Islet of Langerhans (tissue), 1 donor: ENCODE results near the gene PMEPA1.

Experiments
- FAIRE-seq: peaks from one replicate; lab custom pipeline; 2011; peaks lifted over from hg19 to GRCh38; lab: Jason Lieb, UNC

PMEPA1 gene

DNA sequence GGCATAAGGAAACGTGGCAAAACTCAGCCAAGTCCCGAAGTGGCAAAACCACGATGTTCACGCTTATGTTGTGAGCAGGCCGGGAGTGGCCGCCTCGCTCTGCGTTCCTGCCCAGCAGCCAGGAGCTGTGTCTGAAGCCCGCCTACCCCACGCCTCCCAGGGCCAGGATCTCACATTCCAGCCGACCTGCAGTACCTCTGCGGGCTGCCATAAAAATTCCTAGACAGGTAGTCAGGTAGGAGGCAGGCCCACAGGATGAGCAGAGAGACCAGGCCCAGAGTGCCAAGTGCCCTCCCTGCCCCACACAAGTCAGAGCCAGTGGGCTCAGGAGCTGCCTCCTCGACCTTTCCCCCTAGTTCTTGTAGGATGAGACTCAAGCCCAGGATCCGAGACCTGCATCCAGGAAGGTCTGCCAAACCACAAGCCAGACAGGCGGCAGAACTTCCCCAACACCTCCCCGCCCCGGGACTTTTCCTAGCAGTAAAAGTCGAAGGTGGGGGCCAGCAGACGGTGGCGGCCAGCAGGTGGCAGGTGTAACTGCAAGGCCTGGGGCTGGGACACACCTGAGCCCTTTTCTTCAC, 16.7 kb downstream of the PMEPA1 start:
- no peak for FAIRE-seq

DNA sequence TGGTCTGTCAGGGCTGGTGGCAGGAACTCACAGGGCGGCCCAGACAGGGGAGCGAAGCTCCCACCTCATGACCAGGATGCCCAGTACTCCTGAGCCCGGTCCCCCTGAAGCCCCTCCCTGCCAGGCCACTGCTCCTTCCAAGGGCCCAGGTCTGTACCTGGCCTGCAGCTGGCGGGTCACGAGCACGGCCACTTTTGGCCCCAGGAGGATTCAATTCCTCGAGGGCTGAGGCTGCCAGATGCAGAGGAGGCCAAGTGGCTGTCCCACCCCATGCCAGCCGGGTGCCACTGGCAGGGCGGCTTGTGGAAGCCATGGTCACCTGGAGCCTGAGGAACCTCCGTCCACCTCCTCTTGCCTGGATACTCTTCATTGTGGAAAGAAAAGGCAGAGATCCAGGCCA, 17.4 kb downstream of the PMEPA1 start:
- FAIRE-seq = no peak

DNA sequence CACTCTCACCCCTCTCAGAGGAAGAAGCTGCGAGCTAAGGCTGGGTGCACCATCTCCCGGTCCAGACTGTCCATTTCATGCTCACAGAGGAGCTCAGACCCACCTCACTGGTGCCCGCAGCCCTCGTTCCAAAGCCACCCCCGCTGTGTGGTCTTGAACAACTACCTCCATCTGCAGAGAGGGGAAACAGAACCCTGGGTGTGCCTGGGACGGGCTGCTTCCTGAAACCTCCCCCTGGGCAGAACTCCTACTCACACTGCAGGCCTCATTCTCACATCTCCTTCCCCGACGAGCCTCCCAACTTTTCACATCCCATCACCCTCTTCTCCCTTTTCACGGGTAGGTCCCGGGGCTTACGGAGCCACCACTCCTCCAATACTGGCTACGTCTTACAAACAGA, 18.1 kb downstream of the PMEPA1 start:
- no peak for FAIRE-seq

DNA sequence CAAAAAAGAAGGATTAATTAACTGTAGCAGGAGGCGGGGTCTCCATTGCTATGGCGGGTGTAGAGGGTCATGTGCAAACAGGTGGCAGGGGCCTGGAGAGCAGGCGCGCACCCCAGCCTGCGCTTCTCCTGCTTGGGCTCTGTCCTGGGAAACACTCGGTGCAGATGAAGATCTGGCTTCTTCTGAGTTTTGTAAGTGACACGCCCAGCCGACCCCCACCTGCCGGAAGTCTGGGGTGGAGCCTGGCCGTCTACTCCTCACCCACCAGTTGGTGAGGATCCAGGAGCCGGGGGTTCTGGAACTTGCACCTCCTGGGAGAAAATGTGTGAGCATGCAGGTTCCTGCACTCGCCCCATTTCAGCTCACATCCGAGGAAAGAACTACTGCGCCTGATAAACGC, 19.3 kb downstream of the PMEPA1 start:
- no peak for FAIRE-seq

DNA sequence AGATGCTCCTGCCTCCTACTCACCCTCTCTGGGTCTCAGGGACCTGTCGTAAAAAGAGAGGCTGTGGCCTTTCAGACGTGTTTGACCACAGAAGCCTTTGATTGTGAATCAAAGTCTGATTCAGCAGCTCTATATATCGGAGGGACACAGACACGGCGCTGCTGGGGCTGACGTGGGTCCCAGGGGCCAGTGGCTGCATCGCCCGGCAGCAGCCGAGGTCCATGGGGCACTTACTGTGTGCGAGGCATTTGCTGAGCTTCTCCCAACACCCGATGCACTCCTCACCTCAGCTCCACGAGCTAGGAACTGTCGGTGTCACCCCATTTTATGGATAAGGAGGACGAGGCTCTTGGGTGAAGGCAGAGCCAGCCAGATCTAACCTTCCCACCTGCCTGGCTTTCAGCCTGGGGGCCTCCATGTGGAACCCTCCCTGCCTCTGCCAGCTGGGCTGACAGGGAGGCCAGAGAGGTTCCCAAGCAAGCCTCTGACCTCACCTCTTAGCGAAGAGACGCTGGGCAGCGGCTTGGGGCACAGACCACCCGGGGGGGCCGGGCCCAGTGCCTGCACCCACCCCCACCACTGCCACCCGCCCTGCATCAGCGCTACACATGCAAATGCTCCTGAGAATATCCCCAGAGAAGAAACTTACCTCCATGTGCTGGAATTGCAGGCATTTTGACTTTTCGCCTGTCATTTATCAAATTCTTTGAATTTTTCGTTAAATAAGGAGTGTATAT, 19.9 kb downstream of the PMEPA1 start:
- no peak for FAIRE-seq

DNA sequence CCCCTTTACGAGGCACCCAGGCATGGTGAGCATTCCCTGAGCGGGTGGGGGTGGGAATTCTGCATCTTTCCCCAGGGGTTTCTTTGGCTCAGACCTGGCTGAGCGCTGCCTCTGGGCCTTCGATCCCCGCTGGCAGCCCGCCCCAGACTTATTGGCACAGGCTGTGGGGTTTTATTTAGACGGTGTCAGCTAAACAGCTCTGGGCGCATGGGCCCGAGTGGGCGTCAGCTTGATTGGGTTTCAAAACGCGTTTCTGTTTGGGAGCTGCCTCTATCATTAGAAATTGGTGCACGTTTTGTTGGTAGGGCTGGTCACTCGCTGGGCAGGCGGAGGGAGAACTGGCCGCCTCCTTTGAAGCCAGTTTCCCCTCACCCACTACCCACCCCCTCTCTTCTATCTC, 21.0 kb downstream of the PMEPA1 start:
- FAIRE-seq = no peak

DNA sequence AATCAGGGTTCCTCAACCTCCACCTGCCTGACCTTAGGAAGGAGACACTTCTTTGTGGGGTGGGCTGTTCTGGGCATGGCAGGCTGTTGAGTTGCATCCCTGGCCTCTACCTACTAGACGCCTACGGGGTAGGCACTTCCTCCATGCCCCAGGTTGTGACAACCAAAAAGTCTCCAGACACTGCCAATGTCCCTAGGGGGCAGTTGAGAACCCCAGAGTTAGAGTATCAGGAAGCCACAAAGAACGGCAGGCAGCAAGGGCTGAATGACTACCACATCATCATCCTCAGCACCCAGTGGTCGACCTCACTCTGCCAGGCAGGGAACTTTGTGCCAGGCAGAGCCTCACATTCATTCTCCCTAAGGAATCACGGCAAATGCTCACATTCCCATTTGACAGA, 21.5 kb downstream of the PMEPA1 start:
- FAIRE-seq = no peak

DNA sequence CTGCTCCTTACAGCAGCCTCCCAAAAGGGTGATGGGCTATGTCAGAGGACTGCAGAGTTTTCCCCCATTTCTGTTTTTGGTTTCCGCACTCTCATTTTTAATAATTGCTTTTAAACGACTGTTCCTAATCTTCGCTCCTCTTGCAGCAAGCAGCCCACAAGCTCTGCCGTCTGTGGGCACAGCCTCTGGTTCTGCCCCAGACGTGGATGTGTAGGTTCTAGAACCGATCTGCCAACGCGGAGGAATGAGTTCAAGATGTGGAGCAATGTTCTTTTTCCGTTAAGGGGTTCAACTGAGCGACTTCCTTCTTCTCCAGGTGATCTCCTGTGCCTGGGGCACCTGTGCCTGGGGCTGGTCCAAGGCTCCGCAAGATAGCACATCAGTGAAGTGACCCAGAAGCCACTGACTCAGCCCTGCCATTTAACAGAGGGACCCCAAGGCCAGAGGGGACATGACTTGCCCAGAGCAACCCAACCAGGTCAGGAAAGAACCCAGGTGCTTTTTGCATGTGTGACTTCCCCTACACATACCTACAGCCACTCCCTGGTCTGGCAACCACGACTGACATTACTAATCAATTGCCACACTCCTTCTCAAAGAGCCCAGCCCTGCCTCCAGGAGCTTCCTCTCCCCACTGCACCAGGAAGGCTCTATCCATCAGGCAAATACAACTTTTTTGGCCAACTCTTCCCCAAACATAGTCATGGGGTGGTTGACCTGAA, 22.7 kb downstream of the PMEPA1 start:
- FAIRE-seq = no peak

DNA sequence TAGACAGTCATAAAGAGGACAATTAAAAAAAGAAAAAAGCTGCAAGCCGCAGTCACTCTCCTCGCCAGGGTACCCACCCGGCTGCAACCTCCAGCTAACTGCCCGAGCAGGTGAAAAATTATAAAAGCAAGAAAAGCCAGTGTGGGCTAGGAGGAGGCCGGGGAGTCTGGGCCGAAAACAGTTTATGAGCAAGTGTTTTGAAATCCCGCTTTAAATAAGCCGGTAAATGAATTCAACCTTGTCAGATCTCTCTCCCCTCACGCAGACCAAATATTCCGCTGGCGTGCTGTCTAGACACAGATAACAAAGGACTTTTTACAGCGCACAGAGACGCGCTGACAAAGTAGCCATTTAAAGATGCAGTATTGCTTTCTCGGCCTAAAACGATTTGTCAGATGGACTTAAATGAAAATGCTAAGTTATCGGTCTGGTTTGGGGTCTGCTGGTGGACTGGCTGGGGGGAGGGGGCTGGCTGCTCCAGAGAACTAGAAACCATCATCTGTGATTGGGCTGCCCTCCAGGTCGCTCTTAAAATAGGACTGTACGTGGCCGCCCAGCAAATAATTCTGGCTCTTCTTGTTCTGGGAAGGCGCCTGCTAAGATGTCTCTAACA, 24.6 kb downstream of the PMEPA1 start:
- FAIRE-seq = no peak

DNA sequence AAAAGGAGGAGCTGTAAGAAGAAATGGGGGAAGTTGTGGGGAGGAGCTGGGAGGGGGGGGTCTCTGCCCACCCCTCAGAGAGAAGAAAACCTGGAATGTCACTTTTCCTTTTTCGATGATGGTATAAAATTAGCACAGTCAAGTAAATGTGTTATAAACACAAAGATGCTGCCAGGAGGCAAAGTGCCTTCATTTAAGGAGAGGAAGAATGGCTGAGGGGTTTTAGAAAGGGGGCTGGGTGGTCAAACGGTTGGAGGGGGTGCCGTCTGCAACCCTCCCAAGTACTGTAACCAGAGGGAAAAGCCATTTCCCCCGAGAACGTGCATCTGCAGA, 25.0 kb downstream of the PMEPA1 start:
- no peak for FAIRE-seq

DNA sequence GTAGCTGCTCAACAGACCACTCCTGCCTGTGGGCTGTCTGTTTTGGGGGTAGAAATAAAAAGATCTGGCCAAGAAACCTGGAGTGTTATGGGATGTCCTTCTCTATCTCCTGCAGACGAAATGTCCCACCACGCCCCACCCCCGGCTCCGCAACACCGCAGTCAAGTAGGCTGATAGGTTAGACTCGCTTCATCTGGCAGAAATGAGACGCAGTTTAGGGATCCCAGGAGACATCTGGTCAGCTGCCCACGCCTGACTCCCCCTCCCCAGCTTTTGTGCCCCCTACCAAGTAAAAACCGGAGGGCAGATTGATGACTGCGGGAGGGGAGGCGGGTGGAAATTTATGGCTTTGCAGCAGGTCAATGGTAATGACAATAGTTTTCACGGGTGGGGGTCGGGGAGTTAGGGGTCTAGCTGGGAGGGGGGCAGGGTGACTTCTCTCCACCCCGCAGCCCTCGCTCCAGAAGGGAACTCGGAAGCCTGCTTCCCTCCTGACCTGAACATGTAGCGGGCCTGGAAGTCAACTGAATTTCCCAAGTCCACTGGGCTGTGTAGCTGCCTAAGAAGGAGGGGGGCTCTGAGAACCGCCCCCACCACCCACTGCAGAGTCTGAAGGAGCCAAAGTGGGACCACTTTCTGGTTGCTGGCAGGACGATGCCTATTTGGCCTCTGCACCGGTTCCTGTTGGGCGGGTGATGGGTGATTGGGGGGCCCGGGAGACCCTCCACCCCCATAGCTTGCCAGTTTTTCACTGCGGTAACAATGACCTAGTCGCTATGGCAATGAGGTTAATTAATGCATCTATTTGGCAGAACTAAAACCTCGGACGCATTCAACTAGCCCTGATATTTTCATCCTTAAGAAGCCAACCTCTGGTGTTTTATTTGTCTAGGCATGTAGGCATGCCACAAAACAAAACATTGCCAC, 25.7 kb downstream of the PMEPA1 start:
- FAIRE-seq = no peak

DNA sequence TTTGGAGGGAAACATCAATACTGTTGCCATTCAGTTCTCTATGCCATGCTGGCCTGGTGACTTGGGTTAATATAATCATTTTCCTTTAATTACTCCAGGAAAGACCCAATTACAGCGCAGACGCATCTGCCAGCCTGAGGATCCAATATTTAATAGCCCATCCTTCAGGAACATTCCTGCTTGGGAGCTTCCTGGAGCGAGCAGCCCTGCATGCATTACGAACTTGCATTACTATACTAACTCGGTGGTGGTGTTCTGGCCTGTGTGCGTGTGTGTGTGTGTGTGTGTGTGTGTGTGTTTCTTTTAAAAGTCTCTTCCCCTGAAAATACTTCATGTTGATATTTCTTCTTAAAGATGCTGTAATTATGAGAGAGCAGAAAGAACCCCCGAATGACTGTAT, 26.5 kb downstream of the PMEPA1 start:
- no peak for FAIRE-seq

DNA sequence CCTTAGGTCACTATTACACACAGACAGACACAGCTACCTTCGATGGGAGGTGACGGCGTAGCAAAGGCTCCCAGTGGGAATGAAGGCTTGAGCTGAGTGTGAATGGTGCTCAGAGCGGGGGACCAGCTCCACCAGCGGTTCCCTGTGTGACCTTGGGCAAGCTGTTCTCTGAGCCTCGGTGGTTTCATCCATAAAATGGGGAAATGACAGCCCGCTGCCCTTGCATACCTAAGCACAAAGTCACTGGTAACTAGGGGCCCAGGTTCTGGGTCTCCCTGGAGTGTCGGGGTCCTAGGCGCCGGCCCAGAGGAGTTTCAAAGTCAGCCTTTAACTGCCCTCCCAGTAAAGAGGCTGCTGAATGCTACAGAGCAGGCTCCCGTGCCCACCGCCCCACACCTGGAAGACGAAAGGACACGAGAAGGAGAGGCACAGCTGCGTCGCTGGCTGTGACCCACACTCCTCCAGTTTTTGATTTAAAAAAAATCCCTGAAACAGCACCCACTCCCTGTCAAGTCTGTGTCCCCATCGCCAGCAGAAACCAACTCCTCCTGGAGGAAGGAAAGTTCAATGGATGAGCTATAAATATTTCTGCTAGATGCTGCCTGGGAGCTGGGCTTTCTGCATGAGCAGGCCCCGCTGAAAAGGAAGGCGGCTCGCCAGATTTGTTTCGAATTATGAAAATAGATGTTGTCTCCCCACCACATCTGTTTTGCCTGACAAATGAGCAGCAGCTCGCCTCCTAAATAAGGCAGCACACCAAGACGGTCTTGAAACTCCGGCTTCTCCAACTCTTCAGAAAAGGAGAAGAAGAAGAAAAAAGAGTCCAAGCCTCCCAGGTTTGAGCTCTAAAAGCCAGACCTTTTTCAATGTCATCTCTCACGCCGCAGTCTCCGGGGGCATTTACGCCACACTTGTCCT, 27.4 kb downstream of the PMEPA1 start:
- no peak for FAIRE-seq

DNA sequence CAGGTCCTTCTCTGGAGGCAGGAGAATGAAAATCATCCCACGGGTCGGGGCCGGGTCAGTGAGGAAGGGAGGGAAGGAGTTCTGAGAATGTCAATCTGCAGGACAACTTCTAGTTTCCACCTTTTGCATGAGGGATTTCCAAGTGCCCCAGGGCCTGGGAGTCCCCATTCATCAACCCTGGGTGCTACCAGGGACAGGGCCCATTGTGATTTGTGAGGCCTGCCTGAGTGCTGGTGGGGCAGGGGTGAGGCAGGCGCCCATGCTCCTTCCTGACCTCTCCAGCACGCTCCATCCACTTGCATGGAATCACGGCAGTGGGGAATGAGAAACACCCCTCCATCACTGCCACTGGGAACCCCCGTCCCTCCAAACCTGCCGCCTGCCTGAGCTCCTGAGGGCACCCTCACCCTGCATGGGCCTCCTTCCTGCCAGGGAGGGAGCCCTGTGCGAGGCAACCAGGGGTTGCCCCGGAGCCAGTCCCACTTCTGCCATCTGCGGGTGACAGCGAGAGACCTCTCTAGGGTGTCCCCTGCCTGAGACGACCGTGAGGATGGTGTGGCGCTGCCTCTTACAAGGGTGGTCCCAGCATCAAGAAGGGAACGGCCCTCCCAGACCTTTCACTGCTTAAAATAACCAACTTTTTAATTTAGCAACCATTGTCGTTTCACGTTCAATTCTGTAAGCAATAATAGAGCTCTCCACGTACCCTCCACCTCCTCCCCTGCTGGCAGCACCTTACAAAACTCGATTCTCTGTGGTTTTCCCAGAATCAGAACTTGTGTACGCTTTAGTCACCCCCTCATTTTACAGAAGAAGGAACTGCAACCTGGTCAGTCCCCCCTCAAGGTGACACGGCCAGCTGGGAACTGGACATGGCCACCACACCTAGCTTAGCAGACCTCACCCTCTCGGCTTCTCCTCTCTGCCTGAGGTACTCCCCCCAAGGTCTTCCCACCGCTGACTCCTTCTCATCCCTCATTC, 28.6 kb downstream of the PMEPA1 start:
- no peak for FAIRE-seq

DNA sequence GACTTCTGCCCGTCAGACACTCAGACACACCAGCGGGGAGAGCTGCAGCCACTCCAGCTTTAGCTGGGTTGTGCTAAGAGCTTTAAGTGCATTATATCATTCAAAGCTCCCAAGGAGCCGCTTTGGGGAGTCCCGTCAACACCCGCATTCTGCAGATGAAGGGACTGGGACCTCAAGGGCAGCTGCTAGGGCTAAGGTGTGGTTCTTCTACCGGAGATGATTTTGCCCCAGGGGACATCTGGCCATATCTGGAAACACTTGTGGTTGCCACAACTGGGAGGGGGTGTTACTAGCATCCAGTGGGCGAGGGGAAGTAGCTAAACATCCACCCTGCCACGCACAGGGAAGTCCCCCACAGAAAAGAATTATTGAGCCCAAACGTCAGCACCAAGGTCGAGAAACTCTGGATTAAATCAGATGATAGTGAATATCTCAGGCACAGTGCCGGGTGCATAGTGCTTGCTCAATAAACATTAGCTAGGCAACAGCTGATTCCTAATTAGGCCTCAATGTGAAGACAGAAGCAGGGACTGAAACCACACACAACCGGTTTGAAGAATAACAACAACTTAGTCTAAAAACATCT, 29.6 kb downstream of the PMEPA1 start:
- no peak for FAIRE-seq

DNA sequence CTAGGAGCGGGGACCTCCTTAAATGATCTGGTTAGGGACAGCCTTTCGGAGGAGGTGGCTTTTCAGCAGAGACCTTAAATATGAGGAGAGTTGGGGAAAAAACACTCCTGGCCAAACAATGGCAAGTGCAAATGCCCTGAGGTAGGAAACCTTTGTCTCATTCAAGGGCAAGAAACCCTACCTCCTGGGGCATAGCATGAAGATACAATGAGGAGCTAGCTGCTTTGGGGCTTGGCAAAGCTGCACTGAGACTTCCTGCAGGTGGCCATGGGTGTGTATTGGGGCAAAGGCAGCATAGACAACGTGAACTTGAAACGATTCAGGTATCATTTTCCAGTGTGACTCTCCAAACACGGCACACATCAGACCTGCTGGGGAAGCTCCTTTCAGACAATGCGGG, 30.7 kb downstream of the PMEPA1 start:
- no peak for FAIRE-seq

DNA sequence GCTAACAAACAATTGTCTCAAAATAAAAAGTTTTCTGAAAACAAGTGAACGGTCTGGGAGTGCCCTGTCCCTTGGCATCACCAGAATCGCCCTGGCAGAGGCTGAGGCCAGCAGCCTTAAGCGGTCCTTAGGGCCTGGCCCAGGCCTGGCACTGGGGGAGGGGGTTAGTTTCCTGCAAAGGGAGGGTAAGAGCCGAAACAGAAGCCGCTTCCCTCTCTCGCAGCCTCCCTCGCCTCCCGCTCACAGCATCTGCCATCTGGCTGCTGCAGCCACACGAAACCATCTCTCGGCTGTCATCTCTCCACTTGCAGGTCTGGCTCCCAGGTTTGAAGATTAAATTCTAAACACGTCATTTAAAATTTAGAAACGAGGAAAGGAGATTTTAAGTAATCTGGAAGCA, 31.5 kb downstream of the PMEPA1 start:
- FAIRE-seq = no peak

DNA sequence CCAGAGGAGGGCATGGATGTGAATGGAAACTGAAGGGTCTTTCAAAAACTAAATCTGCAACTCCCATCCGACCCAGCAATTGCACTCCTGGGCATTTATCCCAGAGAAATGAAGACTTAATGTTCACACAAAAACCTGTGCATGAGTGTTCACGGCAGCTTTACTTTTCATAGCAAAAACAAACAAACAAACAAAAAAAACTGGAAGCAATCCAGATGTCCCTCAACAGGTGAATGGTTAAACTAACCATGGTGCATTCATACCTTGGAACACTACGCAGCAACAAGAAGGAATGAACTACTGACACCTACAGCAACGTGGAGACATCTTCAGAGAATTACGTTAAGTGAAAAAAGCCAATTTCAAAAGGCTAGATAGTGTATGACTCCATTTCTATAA, 32.2 kb downstream of the PMEPA1 start:
- FAIRE-seq = no peak
